Neural cell (in vitro differentiated cells): Measurements from ENCODE around the gene KCNIP4. TPM values are rescaled to one million over a fixed set of nuclear protein-coding genes. Genes with fewer than 3 reads are reported as not detected.

Experiments used
- H2AFZ ChIP-seq: fragments of 200-600, 300-800 bp; sonication (generic), shearing (Covaris generic); 2 replicates; pipeline ENCODE4 v1.6.0; 2014; ENCODE audit warnings: low read depth, mild to moderate bottlenecking, antibody characterized with exemption, low read length, moderate library complexity
- H3F3A ChIP-seq: fragments of 200-600 bp; shearing (Covaris generic); 2 replicates; pipeline ENCODE4 v1.6.1; 2016; ENCODE audit warnings: mild to moderate bottlenecking, moderate library complexity, mixed read lengths, antibody characterized with exemption, low read length; ENCODE audit not compliant: insufficient read depth, poor library complexity, severe bottlenecking
- H3K27ac ChIP-seq: fragments of 200-600, 300-800 bp; sonication (generic), shearing (Covaris generic); 2 replicates; pipeline ENCODE4 v1.5.1; 2014; ENCODE audit warnings: mild to moderate bottlenecking, low read length, moderate library complexity
- H3K27me3 ChIP-seq: fragments of 300-800, 200-600 bp; sonication (generic), shearing (Covaris generic); 2 replicates; pipeline ENCODE4 v1.6.0; 2014; ENCODE audit warnings: mild to moderate bottlenecking, low read depth, low read length, moderate library complexity; ENCODE audit not compliant: insufficient read depth
- H3K36me3 ChIP-seq: fragments of 300-800, 200-600 bp; sonication (generic), shearing (Covaris generic); 2 replicates; pipeline ENCODE4 v1.5.1; 2014; ENCODE audit warnings: mild to moderate bottlenecking, antibody characterized with exemption, low read length, moderate library complexity; ENCODE audit not compliant: insufficient read depth
- H3K4me2 ChIP-seq: fragments of 300-800, 200-600 bp; sonication (generic), shearing (Covaris generic); 2 replicates; pipeline ENCODE4 v1.6.0; 2014; ENCODE audit warnings: mild to moderate bottlenecking, low read length
- H3K4me3 ChIP-seq: fragments of 300-800, 200-600 bp; sonication (generic), shearing (Covaris generic); 2 replicates; pipeline ENCODE4 v1.5.1; 2014; ENCODE audit warnings: mild to moderate bottlenecking, low read length, moderate library complexity
- H3K79me2 ChIP-seq: fragments of 200-600 bp; shearing (Covaris generic); replicated peaks from 2 replicates; pipeline ENCODE4 v1.6.0; 2014; ENCODE audit warnings: mild to moderate bottlenecking, low read length, moderate library complexity; ENCODE audit not compliant: insufficient read depth
- H3K9ac ChIP-seq: fragments of 300-800, 200-600 bp; sonication (generic), shearing (Covaris generic); 2 replicates; pipeline ENCODE4 v1.6.1; 2016; ENCODE audit warnings: mild to moderate bottlenecking, low read length, mixed read lengths
- H3K9me2 ChIP-seq: fragments of 200-600 bp; shearing (Covaris generic); 2 replicates; pipeline ENCODE4 v1.6.1; 2016; ENCODE audit warnings: mild to moderate bottlenecking, low read length, mixed read lengths; ENCODE audit not compliant: insufficient read depth
- H3K9me3 ChIP-seq: fragments of 200-600, 300-800 bp; sonication (generic), shearing (Covaris generic); 2 replicates; pipeline ENCODE4 v1.6.1; 2016; ENCODE audit warnings: mild to moderate bottlenecking, mixed run types, low read length, moderate library complexity, mixed read lengths
- H4K20me1 ChIP-seq: fragments of 200-600 bp; shearing (Covaris generic); 2 replicates; pipeline ENCODE4 v1.6.1; 2016; ENCODE audit warnings: mild to moderate bottlenecking, mixed run types; ENCODE audit not compliant: insufficient read depth
- EP300 ChIP-seq: fragments of 450-650 bp; conservative IDR thresholded peaks from 2 replicates; pipeline ENCODE4 v1.6.1; 2014; ENCODE audit warnings: antibody characterized with exemption, mild to moderate bottlenecking, moderate library complexity; ENCODE audit not compliant: poor library complexity, severe bottlenecking
- EZH2 ChIP-seq: fragments of 200-600, 300-800 bp; shearing (Covaris generic), sonication (generic); IDR thresholded peaks from 2 replicates; pipeline ENCODE4 v1.6.1; 2014; ENCODE audit warnings: antibody characterized with exemption, low read length, borderline replicate concordance, mild to moderate bottlenecking; ENCODE audit not compliant: insufficient read depth, poor library complexity, severe bottlenecking
- MXI1 ChIP-seq: fragments of 450-650 bp; conservative IDR thresholded peaks from 2 replicates; pipeline ENCODE4 v1.6.1; 2014; ENCODE audit warnings: antibody characterized with exemption, mild to moderate bottlenecking; ENCODE audit not compliant: poor library complexity, severe bottlenecking
- POLR2AphosphoS5 ChIP-seq: IDR thresholded peaks from 2 replicates; pipeline ENCODE4 v1.6.1; 2012
- RAD21 ChIP-seq: fragments of 450-650 bp; conservative IDR thresholded peaks from 2 replicates; pipeline ENCODE4 v1.6.1; 2014; ENCODE audit warnings: antibody characterized with exemption, mild to moderate bottlenecking, moderate library complexity
- SMC3 ChIP-seq: fragments of 450-650 bp; conservative IDR thresholded peaks from 2 replicates; pipeline ENCODE4 v1.6.1; 2014; ENCODE audit warnings: antibody characterized with exemption, mild to moderate bottlenecking, moderate library complexity; ENCODE audit not compliant: poor library complexity
- TAF1 ChIP-seq: IDR thresholded peaks from 2 replicates; pipeline ENCODE4 v1.6.1; 2012; ENCODE audit warnings: low read depth
- polyA plus RNA-seq: library from polyadenylated mRNA; depleted of rRNA; stranded (reverse); fragments of >200 nt; gene quantifications from 2 replicates; pipeline ENCODE4 v1.2.3, GENCODE V29; 2014
- TF ChIP-seq, protein P1 (sequence below): fragments of 450-650 bp; IDR thresholded peaks from 2 replicates; pipeline ENCODE4 v1.5.1; 2014; ENCODE audit warnings: antibody characterized with exemption, mild to moderate bottlenecking, moderate library complexity; ENCODE audit not compliant: poor library complexity, severe bottlenecking
- TF ChIP-seq, protein P2 (sequence below): IDR thresholded peaks from 2 replicates; pipeline ENCODE4 v1.6.1; 2012; ENCODE audit warnings: borderline replicate concordance

KCNIP4 gene
- polyA plus RNA-seq, 1 donor from 2014 or later = 22.8 TPM

DNA sequence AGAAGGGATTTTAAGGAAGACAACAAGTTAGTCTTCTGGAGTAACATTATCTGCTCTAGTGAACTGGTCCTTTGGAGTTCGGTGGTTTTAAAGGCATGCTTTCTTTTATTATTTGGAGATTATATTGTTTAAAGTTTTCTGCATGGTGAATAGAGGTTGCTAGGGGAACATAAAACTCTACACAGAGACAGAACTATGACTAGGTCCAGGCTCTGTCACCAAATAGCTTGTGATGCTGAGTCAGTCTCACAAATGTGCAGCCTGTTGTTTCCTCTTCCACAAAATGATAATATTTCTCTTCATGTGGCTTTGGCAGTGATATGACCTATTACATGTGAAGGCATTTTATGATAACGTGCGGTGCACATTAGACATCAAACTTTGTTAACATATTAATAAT, 1115.7 kb downstream of the KCNIP4 start:
- Histone ChIP-seq H4K20me1 (no peaks in the 10 kb centered on the region), H3K9me3 (no peaks in the 10 kb centered on the region), H3K4me3 (no peak overlapping the region), H3K9ac (no peak overlapping the region), H3F3A (no peaks in the 10 kb centered on the region), H3K79me2 (no peaks in the 10 kb centered on the region), H2AFZ (no peak overlapping the region), H3K9me2 (no peaks in the 10 kb centered on the region), H3K27ac (no peak overlapping the region), H3K36me3 (no peaks in the 10 kb centered on the region), H3K27me3 (no peaks in the 10 kb centered on the region), H3K4me2 (no peak overlapping the region)
- TF ChIP-seq, protein P1, sequence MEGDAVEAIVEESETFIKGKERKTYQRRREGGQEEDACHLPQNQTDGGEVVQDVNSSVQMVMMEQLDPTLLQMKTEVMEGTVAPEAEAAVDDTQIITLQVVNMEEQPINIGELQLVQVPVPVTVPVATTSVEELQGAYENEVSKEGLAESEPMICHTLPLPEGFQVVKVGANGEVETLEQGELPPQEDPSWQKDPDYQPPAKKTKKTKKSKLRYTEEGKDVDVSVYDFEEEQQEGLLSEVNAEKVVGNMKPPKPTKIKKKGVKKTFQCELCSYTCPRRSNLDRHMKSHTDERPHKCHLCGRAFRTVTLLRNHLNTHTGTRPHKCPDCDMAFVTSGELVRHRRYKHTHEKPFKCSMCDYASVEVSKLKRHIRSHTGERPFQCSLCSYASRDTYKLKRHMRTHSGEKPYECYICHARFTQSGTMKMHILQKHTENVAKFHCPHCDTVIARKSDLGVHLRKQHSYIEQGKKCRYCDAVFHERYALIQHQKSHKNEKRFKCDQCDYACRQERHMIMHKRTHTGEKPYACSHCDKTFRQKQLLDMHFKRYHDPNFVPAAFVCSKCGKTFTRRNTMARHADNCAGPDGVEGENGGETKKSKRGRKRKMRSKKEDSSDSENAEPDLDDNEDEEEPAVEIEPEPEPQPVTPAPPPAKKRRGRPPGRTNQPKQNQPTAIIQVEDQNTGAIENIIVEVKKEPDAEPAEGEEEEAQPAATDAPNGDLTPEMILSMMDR = no peak
- TF ChIP-seq, protein P2, sequence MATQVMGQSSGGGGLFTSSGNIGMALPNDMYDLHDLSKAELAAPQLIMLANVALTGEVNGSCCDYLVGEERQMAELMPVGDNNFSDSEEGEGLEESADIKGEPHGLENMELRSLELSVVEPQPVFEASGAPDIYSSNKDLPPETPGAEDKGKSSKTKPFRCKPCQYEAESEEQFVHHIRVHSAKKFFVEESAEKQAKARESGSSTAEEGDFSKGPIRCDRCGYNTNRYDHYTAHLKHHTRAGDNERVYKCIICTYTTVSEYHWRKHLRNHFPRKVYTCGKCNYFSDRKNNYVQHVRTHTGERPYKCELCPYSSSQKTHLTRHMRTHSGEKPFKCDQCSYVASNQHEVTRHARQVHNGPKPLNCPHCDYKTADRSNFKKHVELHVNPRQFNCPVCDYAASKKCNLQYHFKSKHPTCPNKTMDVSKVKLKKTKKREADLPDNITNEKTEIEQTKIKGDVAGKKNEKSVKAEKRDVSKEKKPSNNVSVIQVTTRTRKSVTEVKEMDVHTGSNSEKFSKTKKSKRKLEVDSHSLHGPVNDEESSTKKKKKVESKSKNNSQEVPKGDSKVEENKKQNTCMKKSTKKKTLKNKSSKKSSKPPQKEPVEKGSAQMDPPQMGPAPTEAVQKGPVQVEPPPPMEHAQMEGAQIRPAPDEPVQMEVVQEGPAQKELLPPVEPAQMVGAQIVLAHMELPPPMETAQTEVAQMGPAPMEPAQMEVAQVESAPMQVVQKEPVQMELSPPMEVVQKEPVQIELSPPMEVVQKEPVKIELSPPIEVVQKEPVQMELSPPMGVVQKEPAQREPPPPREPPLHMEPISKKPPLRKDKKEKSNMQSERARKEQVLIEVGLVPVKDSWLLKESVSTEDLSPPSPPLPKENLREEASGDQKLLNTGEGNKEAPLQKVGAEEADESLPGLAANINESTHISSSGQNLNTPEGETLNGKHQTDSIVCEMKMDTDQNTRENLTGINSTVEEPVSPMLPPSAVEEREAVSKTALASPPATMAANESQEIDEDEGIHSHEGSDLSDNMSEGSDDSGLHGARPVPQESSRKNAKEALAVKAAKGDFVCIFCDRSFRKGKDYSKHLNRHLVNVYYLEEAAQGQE = no peak
- TF ChIP-seq SMC3 (no peak), EZH2 (no peak), MXI1 (no peak), RAD21 (no peak), EP300 (no peak), POLR2AphosphoS5 (no peak), TAF1 (no peak)

DNA sequence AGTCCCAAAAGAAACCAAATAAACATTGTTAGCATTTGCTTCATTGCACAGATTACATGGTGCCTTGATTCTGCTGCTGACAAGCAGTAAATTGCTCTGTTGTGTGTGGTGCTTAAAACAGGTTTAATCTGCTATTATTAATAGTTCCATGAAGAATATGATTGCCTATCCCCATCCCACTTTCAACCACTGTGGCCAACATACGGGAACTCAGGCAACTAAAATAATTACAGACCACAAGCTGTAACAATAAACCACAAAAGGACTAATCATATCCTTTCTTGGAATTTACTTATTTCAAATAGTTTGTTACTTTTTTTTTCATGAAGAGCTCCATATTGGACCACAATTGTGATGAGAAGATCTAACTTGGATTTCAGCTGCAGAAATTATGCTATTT, 1116.8 kb downstream of the KCNIP4 start:
- Histone ChIP-seq H4K20me1 (no peaks in the 10 kb centered on the region), H3K4me3 (no peak overlapping the region), H3K9me2 (no peaks in the 10 kb centered on the region), H3K4me2 (no peak overlapping the region), H3K36me3 (no peaks in the 10 kb centered on the region), H2AFZ (no peak overlapping the region), H3K9me3 (no peaks in the 10 kb centered on the region), H3K79me2 (no peaks in the 10 kb centered on the region), H3K9ac (no peak overlapping the region), H3K27me3 (no peaks in the 10 kb centered on the region), H3K27ac (no peak overlapping the region), H3F3A (no peaks in the 10 kb centered on the region)
- TF ChIP-seq, protein P1 = no peak
- TF ChIP-seq RAD21 = no peak
- TF ChIP-seq TAF1 = no peak
- no peak for TF ChIP-seq POLR2AphosphoS5
- no peak for TF ChIP-seq MXI1
- TF ChIP-seq SMC3 = no peak
- TF ChIP-seq EZH2 = no peak
- TF ChIP-seq, protein P2 = no peak
- no peak for TF ChIP-seq EP300
